WTC11 (cell line): ENCODE results near the gene G2E3.

ENCODE experiments used
- CTCF ChIP-seq: fragments of 200-600 bp; IDR thresholded peaks from 2 replicates; pipeline ENCODE4 v1.8.0; 2022; ENCODE audit warnings: antibody characterized with exemption
- ETV6 ChIP-seq: sonication (generic); formaldehyde crosslinking; IDR thresholded peaks from 2 replicates; pipeline ENCODE4 v1.8.1; 2022; ENCODE audit warnings: mild to moderate bottlenecking, missing genetic modification reagents
- JAZF1 ChIP-seq: fragments of 250-450 bp; sonication (Bioruptor Pico); IDR thresholded peaks from 2 replicates; pipeline ENCODE4 v1.9.0; 2021; ENCODE audit warnings: moderate library complexity, mild to moderate bottlenecking, inconsistent platforms
- ZNF281 ChIP-seq: sonication (generic); formaldehyde crosslinking; IDR thresholded peaks from 2 replicates; pipeline ENCODE4 v1.8.0; 2023; ENCODE audit warnings: mild to moderate bottlenecking, missing genetic modification reagents

GRCh38 chr14:30624132-30624423 is 65.1 kb downstream of the G2E3 start:
- no peak for TF ChIP-seq ETV6 (CRISPR knock-in tag)
- TF ChIP-seq CTCF, result no peak
- TF ChIP-seq JAZF1 (CRISPR knock-in tag), result no peak
- no peak for TF ChIP-seq ZNF281 (CRISPR knock-in tag)
